HCT116 (cell line): ENCODE data around the gene ENTR1.

Experiments
- CEBPB ChIP-seq: IDR thresholded peaks from 2 replicates; pipeline ENCODE4 v1.6.1; 2012; ENCODE audit warnings: low read depth
- EGR1 ChIP-seq: IDR thresholded peaks from 2 replicates; pipeline ENCODE4 v1.6.1; 2012; ENCODE audit warnings: low read depth
- EZH2 ChIP-seq: fragments of 200-600 bp; sonication (generic); IDR thresholded peaks from 2 replicates; pipeline ENCODE4 v1.6.1; 2017; ENCODE audit warnings: antibody characterized with exemption, mixed run types
- POLR2A ChIP-seq: IDR thresholded peaks from 2 replicates; pipeline ENCODE4 v1.7.0; 2011; ENCODE audit warnings: borderline replicate concordance; ENCODE audit not compliant: insufficient read depth, insufficient read length; ENCODE audit errors: extremely low read depth
- POLR2AphosphoS5 ChIP-seq: IDR thresholded peaks from 2 replicates; pipeline ENCODE4 v1.6.1; 2011; ENCODE audit warnings: mild to moderate bottlenecking, low read depth, low read length, moderate library complexity
- RAD21 ChIP-seq: IDR thresholded peaks from 2 replicates; pipeline ENCODE4 v1.6.1; 2012; ENCODE audit warnings: low read depth, mild to moderate bottlenecking
- REST ChIP-seq: IDR thresholded peaks from 2 replicates; pipeline ENCODE4 v1.6.1; 2012; ENCODE audit warnings: low read depth
- SRF ChIP-seq: IDR thresholded peaks from 2 replicates; pipeline ENCODE4 v1.6.1; 2012; ENCODE audit warnings: low read depth
- YY1 ChIP-seq: IDR thresholded peaks from 2 replicates; pipeline ENCODE4 v1.6.1; 2011; ENCODE audit warnings: low read length, low read depth, moderate library complexity, mild to moderate bottlenecking; ENCODE audit not compliant: insufficient replicate concordance; ENCODE audit errors: extremely low read depth
- ZBTB33 ChIP-seq: IDR thresholded peaks from 2 replicates; pipeline ENCODE4 v1.6.1; 2011; ENCODE audit warnings: mild to moderate bottlenecking, low read length, moderate library complexity; ENCODE audit not compliant: insufficient replicate concordance; ENCODE audit errors: extremely low read depth
- ZFX ChIP-seq: fragments of 450-650 bp; IDR thresholded peaks from 2 replicates; pipeline ENCODE4 v1.6.1; 2017
- TF ChIP-seq, protein P1 (sequence below): IDR thresholded peaks from 2 replicates; pipeline ENCODE4 v1.6.1; 2012
- TF ChIP-seq, protein P2 (sequence below), 3 experiments: fragments of 200-600 bp in 1 of 3; sonication (generic) in 1 of 3; IDR thresholded peaks in 2 of 3; conservative IDR thresholded peaks in 1 of 3; 2 replicates each; pipeline ENCODE4 v1.5.1; 2012 to 2017; ENCODE audit warnings: low read depth in 2 of 3, low read length in 2 of 3, antibody characterized with exemption in 1 of 3, borderline replicate concordance in 1 of 3, control low read depth in 1 of 3, mild to moderate bottlenecking in 1 of 3, mixed read lengths in 1 of 3, mixed run types in 1 of 3, moderate library complexity in 1 of 3; ENCODE audit not compliant: insufficient read depth in 1 of 3

GRCh38 chr9:136451221-136451877, 40.9 kb upstream of the ENTR1 start:
- TF ChIP-seq ZBTB33, result no peak
- TF ChIP-seq YY1, result no peak
- TF ChIP-seq, protein P1, sequence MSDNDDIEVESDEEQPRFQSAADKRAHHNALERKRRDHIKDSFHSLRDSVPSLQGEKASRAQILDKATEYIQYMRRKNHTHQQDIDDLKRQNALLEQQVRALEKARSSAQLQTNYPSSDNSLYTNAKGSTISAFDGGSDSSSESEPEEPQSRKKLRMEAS, result no peak
- no peak for TF ChIP-seq POLR2A
- no peak for TF ChIP-seq EZH2
- no peak for TF ChIP-seq ZFX
- TF ChIP-seq, protein P2, sequence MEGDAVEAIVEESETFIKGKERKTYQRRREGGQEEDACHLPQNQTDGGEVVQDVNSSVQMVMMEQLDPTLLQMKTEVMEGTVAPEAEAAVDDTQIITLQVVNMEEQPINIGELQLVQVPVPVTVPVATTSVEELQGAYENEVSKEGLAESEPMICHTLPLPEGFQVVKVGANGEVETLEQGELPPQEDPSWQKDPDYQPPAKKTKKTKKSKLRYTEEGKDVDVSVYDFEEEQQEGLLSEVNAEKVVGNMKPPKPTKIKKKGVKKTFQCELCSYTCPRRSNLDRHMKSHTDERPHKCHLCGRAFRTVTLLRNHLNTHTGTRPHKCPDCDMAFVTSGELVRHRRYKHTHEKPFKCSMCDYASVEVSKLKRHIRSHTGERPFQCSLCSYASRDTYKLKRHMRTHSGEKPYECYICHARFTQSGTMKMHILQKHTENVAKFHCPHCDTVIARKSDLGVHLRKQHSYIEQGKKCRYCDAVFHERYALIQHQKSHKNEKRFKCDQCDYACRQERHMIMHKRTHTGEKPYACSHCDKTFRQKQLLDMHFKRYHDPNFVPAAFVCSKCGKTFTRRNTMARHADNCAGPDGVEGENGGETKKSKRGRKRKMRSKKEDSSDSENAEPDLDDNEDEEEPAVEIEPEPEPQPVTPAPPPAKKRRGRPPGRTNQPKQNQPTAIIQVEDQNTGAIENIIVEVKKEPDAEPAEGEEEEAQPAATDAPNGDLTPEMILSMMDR (IDR thresholded peaks at IDR 0.05 in 2 of 3, conservative IDR thresholded peaks at IDR 0.05 in 1 of 3; ENCODE audit: borderline replicate concordance in 1 of 3, insufficient read depth in 1 of 3, low read depth in 2 of 3, low read length in 2 of 3), result peak in 1 of 3 experiments; percentile 26; a peak in 1 of 6 replicates
- TF ChIP-seq SRF, result no peak
- no peak for TF ChIP-seq REST
- no peak for TF ChIP-seq CEBPB
- no peak for TF ChIP-seq POLR2AphosphoS5
- no peak for TF ChIP-seq RAD21
- no peak for TF ChIP-seq EGR1
